Ascending aorta (tissue), 2 donors: ENCODE data around the gene CEND1. TPM values are rescaled to one million over a fixed set of nuclear protein-coding genes. Genes with fewer than 3 reads are reported as not detected.

Experiments
- DNase-seq, 2 donors: peaks; one replicate each; pipeline ENCODE4 v3.0.0-alpha.2; 2019; ENCODE audit warnings: low spot score in 2 of 2
- H3K27ac ChIP-seq, 2 donors: fragments of 200-600 bp; sonication (generic); one replicate each; pipeline ENCODE4 v1.5.1; 2016 to 2017; ENCODE audit warnings: mild to moderate bottlenecking in 1 of 2
- H3K27me3 ChIP-seq: fragments of 200-600 bp; sonication (generic); one replicate; pipeline ENCODE4 v1.5.1; 2017
- H3K36me3 ChIP-seq, 2 donors: fragments of 200-600 bp; sonication (generic); one replicate each; pipeline ENCODE4 v1.5.1; 2016
- H3K4me1 ChIP-seq, 2 donors: fragments of 200-600 bp; sonication (generic); one replicate each; pipeline ENCODE4 v1.5.1; 2016 to 2017; ENCODE audit warnings: mild to moderate bottlenecking in 1 of 2
- H3K4me3 ChIP-seq, 2 donors: fragments of 200-600 bp; sonication (generic); one replicate each; pipeline ENCODE4 v1.5.1; 2016 to 2017; ENCODE audit warnings: mild to moderate bottlenecking in 1 of 2
- H3K9me3 ChIP-seq, 2 donors: fragments of 200-600 bp; sonication (generic); one replicate each; pipeline ENCODE4 v1.5.1; 2016
- intact Hi-C: fragments of 100-400 bp; cut with DNase I; formaldehyde crosslinking; loops from one replicate; pipeline ENCODE4 v1.15.1; 2023
- total RNA-seq: library from RNA; depleted of rRNA; stranded (reverse); fragments of >200 nt; gene quantifications from one replicate; pipeline ENCODE4 v1.1.0, GENCODE V29; 2016
- TF ChIP-seq, protein P1 (sequence below), 3 experiments: fragments of 200-600 bp in 2 of 3; fragments of 450-650 bp in 1 of 3; sonication (generic) in 2 of 3; IDR thresholded peaks; one replicate each; pipeline ENCODE4 v1.5.1; 2016 to 2019; ENCODE audit warnings: antibody characterized with exemption in 3 of 3, mild to moderate bottlenecking in 1 of 3, moderate library complexity in 1 of 3

CEND1 gene
- total RNA-seq, 1 donor from 2014 or later, result not detected

GRCh38 chr11:836700-837099, 46.8 kb upstream of the CEND1 start:
- no peaks in the 10 kb centered on the region for H3K9me3 ChIP-seq
- intact Hi-C loops, result no loop called here
- peak overlapping the region; percentile 14 to 81 for H3K27ac ChIP-seq
- H3K36me3 ChIP-seq, result peaks cover 43 to 49% of the 10 kb centered on the region in 2 donors
- peaks cover 14 to 47% of the 10 kb centered on the region in 2 donors for H3K4me1 ChIP-seq
- TF ChIP-seq, protein P1, sequence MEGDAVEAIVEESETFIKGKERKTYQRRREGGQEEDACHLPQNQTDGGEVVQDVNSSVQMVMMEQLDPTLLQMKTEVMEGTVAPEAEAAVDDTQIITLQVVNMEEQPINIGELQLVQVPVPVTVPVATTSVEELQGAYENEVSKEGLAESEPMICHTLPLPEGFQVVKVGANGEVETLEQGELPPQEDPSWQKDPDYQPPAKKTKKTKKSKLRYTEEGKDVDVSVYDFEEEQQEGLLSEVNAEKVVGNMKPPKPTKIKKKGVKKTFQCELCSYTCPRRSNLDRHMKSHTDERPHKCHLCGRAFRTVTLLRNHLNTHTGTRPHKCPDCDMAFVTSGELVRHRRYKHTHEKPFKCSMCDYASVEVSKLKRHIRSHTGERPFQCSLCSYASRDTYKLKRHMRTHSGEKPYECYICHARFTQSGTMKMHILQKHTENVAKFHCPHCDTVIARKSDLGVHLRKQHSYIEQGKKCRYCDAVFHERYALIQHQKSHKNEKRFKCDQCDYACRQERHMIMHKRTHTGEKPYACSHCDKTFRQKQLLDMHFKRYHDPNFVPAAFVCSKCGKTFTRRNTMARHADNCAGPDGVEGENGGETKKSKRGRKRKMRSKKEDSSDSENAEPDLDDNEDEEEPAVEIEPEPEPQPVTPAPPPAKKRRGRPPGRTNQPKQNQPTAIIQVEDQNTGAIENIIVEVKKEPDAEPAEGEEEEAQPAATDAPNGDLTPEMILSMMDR (IDR thresholded peaks at IDR 0.05), result no peak
- no peak overlapping the region for H3K4me3 ChIP-seq
- no peak for DNase-seq
- no peaks in the 10 kb centered on the region for H3K27me3 ChIP-seq

DNA sequence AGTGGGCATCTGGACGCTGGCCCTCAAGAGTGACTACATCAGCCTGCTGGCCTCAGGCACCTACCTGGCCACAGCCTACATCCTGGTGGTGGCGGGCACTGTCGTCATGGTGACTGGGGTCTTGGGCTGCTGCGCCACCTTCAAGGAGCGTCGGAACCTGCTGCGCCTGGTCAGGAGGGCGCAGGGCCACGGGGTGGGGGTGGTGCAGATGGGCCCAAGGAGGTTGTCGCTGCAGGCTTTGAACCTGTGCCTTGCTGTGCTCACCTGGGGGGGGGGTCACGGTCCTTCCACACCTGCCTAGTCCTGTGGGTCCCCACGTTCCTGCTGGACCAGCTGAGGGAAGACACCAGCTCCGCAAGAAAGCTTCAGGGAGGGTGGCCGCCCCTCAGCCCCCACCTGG, 46.4 kb upstream of the CEND1 start:
- Histone ChIP-seq H3K36me3 (peaks cover 43 to 49% of the 10 kb centered on the region in 2 donors), H3K27me3 (no peaks in the 10 kb centered on the region), H3K4me1 (peaks cover 14 to 43% of the 10 kb centered on the region in 2 donors), H3K9me3 (no peaks in the 10 kb centered on the region), H3K4me3 (no peak overlapping the region), H3K27ac (peak overlapping the region; percentile 81 to 95)
- intact Hi-C loops, result no loop called here
- TF ChIP-seq, protein P1 (IDR thresholded peaks at IDR 0.05), result no peak
- no peak for DNase-seq

- Histone ChIP-seq H3K27ac (peak overlapping the region; percentile 81 to 95), H3K36me3 (peaks cover 37 to 39% of the 10 kb centered on the region in 2 donors), H3K27me3 (no peaks in the 10 kb centered on the region), H3K9me3 (no peaks in the 10 kb centered on the region), H3K4me1 (peaks cover 10 to 48% of the 10 kb centered on the region in 2 donors), H3K4me3 (peak overlapping the region; percentile 67 to 84)
- intact Hi-C loops, result loop anchor here (1.0 kb wide), 1 partner anchor 10 kb away; no protein-coding TSS in a partner anchor
- DNase-seq, result peak; percentile 79 to 95
- TF ChIP-seq, protein P1 (IDR thresholded peaks at IDR 0.05), result no peak
Observed at GRCh38 chr11:834371-835316, 44.8 kb upstream of the CEND1 start.

- no peaks in the 10 kb centered on the region for H3K27me3 ChIP-seq
- H3K36me3 ChIP-seq, result peaks cover 30 to 31% of the 10 kb centered on the region in 2 donors
- peaks cover 13 to 55% of the 10 kb centered on the region in 2 donors for H3K4me1 ChIP-seq
- intact Hi-C loops, result loop anchor here (1.0 kb wide), 2 partner anchors 10 to 25 kb away; partner anchors contain the start of gene RPLP2
- H3K9me3 ChIP-seq, result no peaks in the 10 kb centered on the region
- H3K4me3 ChIP-seq, result peak overlapping the region; percentile 67 to 84
- H3K27ac ChIP-seq, result peak overlapping the region; percentile 81 to 95
- DNase-seq, result peak in 1 of 2 donors; percentile 86
- TF ChIP-seq, protein P1 (IDR thresholded peaks at IDR 0.05), result no peak
Observed at GRCh38 chr11:833849-834311, 44.0 kb upstream of the CEND1 start.

- Histone ChIP-seq H3K4me3 (peak overlapping the region; percentile 67 to 84), H3K4me1 (peaks cover 13 to 55% of the 10 kb centered on the region in 2 donors), H3K9me3 (no peaks in the 10 kb centered on the region), H3K27me3 (no peaks in the 10 kb centered on the region), H3K36me3 (peaks cover 24 to 25% of the 10 kb centered on the region in 2 donors), H3K27ac (peak overlapping the region; percentile 81 to 95)
- DNase-seq, result peak in 1 of 2 donors; percentile 87
- intact Hi-C loops, result loop anchor here (1.0 kb wide), 1 partner anchor 24 kb away; the partner anchor contains the start of gene RPLP2
- TF ChIP-seq, protein P1 (IDR thresholded peaks at IDR 0.05), result no peak
Observed at GRCh38 chr11:833114-833791, 43.4 kb upstream of the CEND1 start.
